Bronchial epithelial cell (primary cell): ENCODE data around the gene AFF1. TPM values are rescaled to one million over a fixed set of nuclear protein-coding genes. Genes with fewer than 3 reads are reported as not detected.

Experiments used
- DNase-seq: peaks from one replicate; pipeline ENCODE4 v3.0.0-alpha.2; 2010; ENCODE audit warnings: low read depth
- FAIRE-seq: peaks from 2 replicates; lab custom pipeline; 2011; peaks lifted over from hg19 to GRCh38; lab: Jason Lieb, UNC
- H3K27me3 ChIP-seq: 2 replicates; pipeline ENCODE4 v1.5.1; 2011; ENCODE audit warnings: low read length; ENCODE audit not compliant: control insufficient read depth, insufficient read depth
- H3K36me3 ChIP-seq: 2 replicates; pipeline ENCODE4 v1.5.1; 2011; ENCODE audit warnings: low read length; ENCODE audit not compliant: control insufficient read depth, insufficient read depth
- H3K4me3 ChIP-seq: 2 replicates; pipeline ENCODE4 v1.5.1; 2011; ENCODE audit warnings: mild to moderate bottlenecking, low read depth, low read length, control low read depth
- CTCF ChIP-seq: IDR thresholded peaks from 2 replicates; pipeline ENCODE4 v1.5.1; 2011; ENCODE audit warnings: mild to moderate bottlenecking, moderate library complexity, low read length, control low read depth, inconsistent platforms; ENCODE audit not compliant: insufficient read depth, severe bottlenecking
- total RNA-seq: library from RNA; depleted of rRNA; stranded (reverse); fragments of >200 nt; gene quantifications from 2 replicates; pipeline ENCODE4 v1.2.1, GENCODE V29; 2014

AFF1 gene
- total RNA-seq, 1 donor from 2014 or later, result 9.2 TPM

- H3K27me3 ChIP-seq, result no peaks in the 10 kb centered on the region
- FAIRE-seq (no peak), DNase-seq (no peak)
- no peak overlapping the region for H3K4me3 ChIP-seq
- TF ChIP-seq CTCF, result no peak
- no peaks in the 10 kb centered on the region for H3K36me3 ChIP-seq
These were observed 32.9 kb upstream of the AFF1 start for GRCh38 chr4:86901864-86902263.

GRCh38 chr4:86908251-86908657 is 26.6 kb upstream of the AFF1 start:
- no peak for FAIRE-seq
- H3K36me3 ChIP-seq, result no peaks in the 10 kb centered on the region
- no peak for TF ChIP-seq CTCF
- H3K4me3 ChIP-seq, result no peak overlapping the region
- DNase-seq, result no peak
- H3K27me3 ChIP-seq, result no peaks in the 10 kb centered on the region

- Histone ChIP-seq H3K36me3 (no peaks in the 10 kb centered on the region), H3K27me3 (no peaks in the 10 kb centered on the region), H3K4me3 (no peak overlapping the region)
- TF ChIP-seq CTCF, result no peak
- no peak for FAIRE-seq
- DNase-seq, result no peak
These were observed 25.1 kb upstream of the AFF1 start for GRCh38 chr4:86909546-86910295.

GRCh38 chr4:86910369-86910768 is 24.4 kb upstream of the AFF1 start:
- DNase-seq (no peak), FAIRE-seq (no peak)
- H3K27me3 ChIP-seq, result no peaks in the 10 kb centered on the region

GRCh38 chr4:86910820-86911684 is 23.8 kb upstream of the AFF1 start:
- FAIRE-seq (no peak), DNase-seq (no peak)
- no peak overlapping the region for H3K4me3 ChIP-seq
- no peaks in the 10 kb centered on the region for H3K27me3 ChIP-seq
- no peak for TF ChIP-seq CTCF
- no peaks in the 10 kb centered on the region for H3K36me3 ChIP-seq

More at GRCh38 chr4:86910369-86910768, 24.4 kb upstream of the AFF1 start:
- no peak overlapping the region for H3K4me3 ChIP-seq
- no peaks in the 10 kb centered on the region for H3K36me3 ChIP-seq
- no peak for TF ChIP-seq CTCF
